ENCODE results near the gene STIM2.

DNA sequence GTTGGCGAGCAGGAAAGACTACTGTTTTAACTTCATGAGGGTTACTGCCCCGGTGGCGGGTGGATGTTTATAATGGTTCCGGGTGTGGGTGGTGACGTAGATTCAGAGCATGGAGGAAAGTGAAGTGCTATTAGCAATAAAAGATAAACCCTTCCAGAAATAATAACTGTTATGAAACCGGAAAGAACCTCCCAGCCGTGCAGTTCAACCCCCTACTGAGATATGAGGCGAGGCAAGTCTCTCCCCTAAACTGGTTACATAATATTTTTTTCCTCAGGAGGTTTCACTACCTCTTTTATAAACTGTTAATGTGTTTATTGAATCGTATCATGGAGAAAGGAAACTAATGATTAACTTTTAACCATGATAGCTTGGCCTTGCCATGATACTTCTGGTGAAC is 33.9 kb upstream of the STIM2 start:
- no peak for TF ChIP-seq EZH2 (IDR thresholded peaks at IDR 0.05; ENCODE audit: low read length, missing control alignments)
- TF ChIP-seq, protein P1, sequence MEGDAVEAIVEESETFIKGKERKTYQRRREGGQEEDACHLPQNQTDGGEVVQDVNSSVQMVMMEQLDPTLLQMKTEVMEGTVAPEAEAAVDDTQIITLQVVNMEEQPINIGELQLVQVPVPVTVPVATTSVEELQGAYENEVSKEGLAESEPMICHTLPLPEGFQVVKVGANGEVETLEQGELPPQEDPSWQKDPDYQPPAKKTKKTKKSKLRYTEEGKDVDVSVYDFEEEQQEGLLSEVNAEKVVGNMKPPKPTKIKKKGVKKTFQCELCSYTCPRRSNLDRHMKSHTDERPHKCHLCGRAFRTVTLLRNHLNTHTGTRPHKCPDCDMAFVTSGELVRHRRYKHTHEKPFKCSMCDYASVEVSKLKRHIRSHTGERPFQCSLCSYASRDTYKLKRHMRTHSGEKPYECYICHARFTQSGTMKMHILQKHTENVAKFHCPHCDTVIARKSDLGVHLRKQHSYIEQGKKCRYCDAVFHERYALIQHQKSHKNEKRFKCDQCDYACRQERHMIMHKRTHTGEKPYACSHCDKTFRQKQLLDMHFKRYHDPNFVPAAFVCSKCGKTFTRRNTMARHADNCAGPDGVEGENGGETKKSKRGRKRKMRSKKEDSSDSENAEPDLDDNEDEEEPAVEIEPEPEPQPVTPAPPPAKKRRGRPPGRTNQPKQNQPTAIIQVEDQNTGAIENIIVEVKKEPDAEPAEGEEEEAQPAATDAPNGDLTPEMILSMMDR (conservative IDR thresholded peaks at IDR 0.05 in 1 of 2, IDR thresholded peaks at IDR 0.05 in 1 of 2; ENCODE audit: low read depth in 1 of 2, low read length in 2 of 2) = no peak
